HEK293 (cell line): Measurements from ENCODE around the gene NOTCH3.

Experiments
- BCL11B ChIP-seq: fragments of 450-650 bp; formaldehyde crosslinking; IDR thresholded peaks from 2 replicates; pipeline ENCODE4 v1.5.1; 2016; ENCODE audit warnings: low read depth, missing biosample characterization, missing genetic modification characterization
- EGR2 ChIP-seq: fragments of 450-650 bp; formaldehyde crosslinking; IDR thresholded peaks from 2 replicates; pipeline ENCODE4 v1.5.1; 2016; ENCODE audit warnings: low read depth, missing biosample characterization, missing genetic modification characterization
- ELK4 ChIP-seq: IDR thresholded peaks from 2 replicates; pipeline ENCODE4 v1.6.1; 2011; ENCODE audit warnings: mild to moderate bottlenecking, low read depth, low read length, borderline replicate concordance
- KLF1 ChIP-seq: fragments of 450-650 bp; formaldehyde crosslinking; IDR thresholded peaks from 2 replicates; pipeline ENCODE4 v1.5.1; 2016; ENCODE audit warnings: missing biosample characterization, missing genetic modification characterization
- MZF1 ChIP-seq: fragments of 450-650 bp; formaldehyde crosslinking; IDR thresholded peaks from 2 replicates; pipeline ENCODE4 v1.5.1; 2017; ENCODE audit warnings: missing biosample characterization, missing genetic modification characterization, borderline replicate concordance
- SCRT2 ChIP-seq: fragments of 450-650 bp; formaldehyde crosslinking; IDR thresholded peaks from 2 replicates; pipeline ENCODE4 v1.5.1; 2016; ENCODE audit warnings: missing biosample characterization, missing genetic modification characterization
- ZBTB6 ChIP-seq: fragments of 450-650 bp; formaldehyde crosslinking; IDR thresholded peaks from 2 replicates; pipeline ENCODE4 v1.5.1; 2017; ENCODE audit warnings: missing biosample characterization, missing genetic modification characterization
- ZFHX2 ChIP-seq: fragments of 450-650 bp; formaldehyde crosslinking; conservative IDR thresholded peaks from 2 replicates; pipeline ENCODE4 v1.5.1; 2016; ENCODE audit warnings: missing biosample characterization, missing genetic modification characterization
- ZNF157 ChIP-seq: fragments of 450-650 bp; formaldehyde crosslinking; IDR thresholded peaks from 2 replicates; pipeline ENCODE4 v1.5.1; 2016; ENCODE audit warnings: missing biosample characterization, missing genetic modification characterization
- ZNF174 ChIP-seq: fragments of 450-650 bp; formaldehyde crosslinking; IDR thresholded peaks from 2 replicates; pipeline ENCODE4 v1.5.0; 2017; ENCODE audit warnings: missing biosample characterization, mild to moderate bottlenecking, missing genetic modification characterization
- ZNF175 ChIP-seq: fragments of 450-650 bp; formaldehyde crosslinking; IDR thresholded peaks from 2 replicates; pipeline ENCODE4 v1.5.1; 2016; ENCODE audit warnings: missing biosample characterization, missing genetic modification characterization
- ZNF221 ChIP-seq: fragments of 450-650 bp; formaldehyde crosslinking; IDR thresholded peaks from 2 replicates; pipeline ENCODE4 v1.5.1; 2017; ENCODE audit warnings: missing biosample characterization, missing genetic modification characterization, borderline replicate concordance
- ZNF274 ChIP-seq, 2 experiments: fragments of 200-500 bp in 1 of 2; fragments of 450-650 bp in 1 of 2; sonication (Bioruptor generic) in 1 of 2; formaldehyde crosslinking in 1 of 2; IDR thresholded peaks; 2 replicates each; pipeline versions ENCODE4 v1.5.1 to v1.6.1; 2014 to 2016; ENCODE audit warnings: borderline replicate concordance in 1 of 2, inconsistent platforms in 1 of 2, low read length in 1 of 2, missing biosample characterization in 1 of 2, missing genetic modification characterization in 1 of 2
- ZNF335 ChIP-seq: fragments of 450-650 bp; formaldehyde crosslinking; conservative IDR thresholded peaks from 2 replicates; pipeline ENCODE4 v1.5.1; 2016; ENCODE audit warnings: missing biosample characterization, missing genetic modification characterization
- ZNF37A ChIP-seq: fragments of 450-650 bp; IDR thresholded peaks from 2 replicates; pipeline ENCODE4 v1.5.1; 2018; ENCODE audit warnings: missing biosample characterization, missing genetic modification characterization
- ZNF521 ChIP-seq: fragments of 450-650 bp; formaldehyde crosslinking; IDR thresholded peaks from 2 replicates; pipeline ENCODE4 v1.5.1; 2017; ENCODE audit warnings: missing biosample characterization, mild to moderate bottlenecking, missing genetic modification characterization
- ZNF610 ChIP-seq: fragments of 450-650 bp; formaldehyde crosslinking; IDR thresholded peaks from 2 replicates; pipeline ENCODE4 v1.5.1; 2016; ENCODE audit warnings: missing biosample characterization, missing genetic modification characterization, borderline replicate concordance
- ZNF624 ChIP-seq: fragments of 450-650 bp; formaldehyde crosslinking; IDR thresholded peaks from 2 replicates; pipeline ENCODE4 v1.5.1; 2017; ENCODE audit warnings: missing biosample characterization, missing genetic modification characterization
- ZNF791 ChIP-seq: fragments of 450-650 bp; formaldehyde crosslinking; IDR thresholded peaks from 2 replicates; pipeline ENCODE4 v1.5.1; 2016; ENCODE audit warnings: missing biosample characterization, missing genetic modification characterization
- ZNF837 ChIP-seq: fragments of 450-650 bp; formaldehyde crosslinking; IDR thresholded peaks from 2 replicates; pipeline ENCODE4 v1.5.1; 2016; ENCODE audit warnings: missing biosample characterization, missing genetic modification characterization
- ZSCAN30 ChIP-seq: fragments of 450-650 bp; IDR thresholded peaks from 2 replicates; pipeline ENCODE4 v1.5.1; 2018; ENCODE audit warnings: missing biosample characterization, mild to moderate bottlenecking, missing genetic modification characterization, moderate library complexity
- TF ChIP-seq, protein P1 (sequence below): fragments of 450-650 bp; formaldehyde crosslinking; IDR thresholded peaks from 2 replicates; pipeline ENCODE4 v1.5.1; 2016; ENCODE audit warnings: missing biosample characterization, missing genetic modification characterization, borderline replicate concordance
- TF ChIP-seq, protein P2 (sequence below): fragments of 450-650 bp; formaldehyde crosslinking; IDR thresholded peaks from 2 replicates; pipeline ENCODE4 v1.5.1; 2017; ENCODE audit warnings: missing biosample characterization, mild to moderate bottlenecking, missing genetic modification characterization, moderate library complexity
- TF ChIP-seq, protein P3 (sequence below): fragments of 450-650 bp; formaldehyde crosslinking; IDR thresholded peaks from 2 replicates; pipeline ENCODE4 v1.5.1; 2016; ENCODE audit warnings: missing biosample characterization, missing genetic modification characterization
- TF ChIP-seq, protein P4 (sequence below): fragments of 450-650 bp; formaldehyde crosslinking; IDR thresholded peaks from 2 replicates; pipeline ENCODE4 v1.5.1; 2017; ENCODE audit warnings: missing biosample characterization, missing genetic modification characterization
- TF ChIP-seq, protein P5 (sequence below): fragments of 450-650 bp; formaldehyde crosslinking; conservative IDR thresholded peaks from 2 replicates; pipeline ENCODE4 v1.5.1; 2016; ENCODE audit warnings: low read depth, missing biosample characterization, missing genetic modification characterization

NOTCH3 gene

DNA sequence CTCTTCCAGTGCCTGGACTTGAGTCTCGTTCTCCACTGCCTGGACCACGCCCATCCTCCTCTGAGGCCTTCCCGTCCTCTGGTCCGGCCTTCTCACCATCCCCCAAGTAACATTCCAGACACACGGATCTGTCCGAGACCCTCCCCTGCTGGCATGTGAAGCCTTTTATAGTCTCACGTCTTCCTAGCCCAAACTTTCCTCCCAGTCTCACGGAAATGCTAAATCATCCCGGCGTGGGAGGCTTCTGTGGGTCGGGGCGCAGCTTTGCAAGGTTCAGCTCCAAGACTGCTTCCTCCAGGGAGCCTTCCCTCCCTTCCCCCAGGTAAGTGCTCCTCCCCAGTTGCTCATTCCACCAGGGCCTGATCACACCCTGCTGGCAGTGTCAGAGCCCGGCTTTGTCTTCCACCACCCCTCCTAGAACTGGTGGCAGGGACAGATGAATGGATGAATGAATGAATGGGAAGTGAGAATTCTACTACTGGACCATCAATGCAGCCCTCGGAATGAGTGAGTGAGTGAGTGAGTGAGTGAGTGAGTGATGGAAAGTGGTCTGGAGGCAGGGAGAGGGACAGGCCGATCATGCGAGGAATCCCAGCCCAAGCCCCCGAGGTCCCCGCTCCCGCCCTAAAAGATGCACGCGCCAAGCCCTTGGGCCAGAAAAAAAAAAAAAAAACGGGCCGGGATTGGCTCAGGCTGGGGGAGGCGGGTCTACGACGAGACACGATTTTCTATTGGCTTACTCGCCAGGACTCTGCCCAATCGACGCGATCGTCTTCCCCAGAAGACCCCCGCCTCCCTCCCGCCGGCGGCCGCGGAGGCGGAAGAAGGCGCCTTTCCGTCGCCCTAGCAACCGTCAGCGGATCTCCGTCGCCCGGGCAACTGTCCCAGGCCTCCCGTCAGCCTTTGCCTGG lies 22.2 kb upstream of the NOTCH3 start (continued):
- TF ChIP-seq, protein P1, sequence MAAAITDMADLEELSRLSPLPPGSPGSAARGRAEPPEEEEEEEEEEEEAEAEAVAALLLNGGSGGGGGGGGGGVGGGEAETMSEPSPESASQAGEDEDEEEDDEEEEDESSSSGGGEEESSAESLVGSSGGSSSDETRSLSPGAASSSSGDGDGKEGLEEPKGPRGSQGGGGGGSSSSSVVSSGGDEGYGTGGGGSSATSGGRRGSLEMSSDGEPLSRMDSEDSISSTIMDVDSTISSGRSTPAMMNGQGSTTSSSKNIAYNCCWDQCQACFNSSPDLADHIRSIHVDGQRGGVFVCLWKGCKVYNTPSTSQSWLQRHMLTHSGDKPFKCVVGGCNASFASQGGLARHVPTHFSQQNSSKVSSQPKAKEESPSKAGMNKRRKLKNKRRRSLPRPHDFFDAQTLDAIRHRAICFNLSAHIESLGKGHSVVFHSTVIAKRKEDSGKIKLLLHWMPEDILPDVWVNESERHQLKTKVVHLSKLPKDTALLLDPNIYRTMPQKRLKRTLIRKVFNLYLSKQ (tag by site-specific recombination): no peak
- no peak for TF ChIP-seq ZNF624 (tag by site-specific recombination)
- no peak for TF ChIP-seq ZNF791
- no peak for TF ChIP-seq ZSCAN30 (tag by site-specific recombination)
- peak; percentile 35; the same call in 1 of the 2 replicates for TF ChIP-seq KLF1
- TF ChIP-seq ZNF174 (tag by site-specific recombination): no peak
- TF ChIP-seq ZNF37A (tag by site-specific recombination): no peak
- TF ChIP-seq, protein P2, sequence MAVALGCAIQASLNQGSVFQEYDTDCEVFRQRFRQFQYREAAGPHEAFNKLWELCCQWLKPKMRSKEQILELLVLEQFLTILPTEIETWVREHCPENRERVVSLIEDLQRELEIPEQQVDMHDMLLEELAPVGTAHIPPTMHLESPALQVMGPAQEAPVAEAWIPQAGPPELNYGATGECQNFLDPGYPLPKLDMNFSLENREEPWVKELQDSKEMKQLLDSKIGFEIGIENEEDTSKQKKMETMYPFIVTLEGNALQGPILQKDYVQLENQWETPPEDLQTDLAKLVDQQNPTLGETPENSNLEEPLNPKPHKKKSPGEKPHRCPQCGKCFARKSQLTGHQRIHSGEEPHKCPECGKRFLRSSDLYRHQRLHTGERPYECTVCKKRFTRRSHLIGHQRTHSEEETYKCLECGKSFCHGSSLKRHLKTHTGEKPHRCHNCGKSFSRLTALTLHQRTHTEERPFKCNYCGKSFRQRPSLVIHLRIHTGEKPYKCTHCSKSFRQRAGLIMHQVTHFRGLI: no peak
- TF ChIP-seq MZF1 (tag by site-specific recombination): no peak
- TF ChIP-seq BCL11B (tag by site-specific recombination): no peak
- TF ChIP-seq ELK4: no peak
- no peak for TF ChIP-seq ZNF837 (tag by site-specific recombination)
- TF ChIP-seq ZNF221 (tag by site-specific recombination): no peak
- TF ChIP-seq, protein P3, sequence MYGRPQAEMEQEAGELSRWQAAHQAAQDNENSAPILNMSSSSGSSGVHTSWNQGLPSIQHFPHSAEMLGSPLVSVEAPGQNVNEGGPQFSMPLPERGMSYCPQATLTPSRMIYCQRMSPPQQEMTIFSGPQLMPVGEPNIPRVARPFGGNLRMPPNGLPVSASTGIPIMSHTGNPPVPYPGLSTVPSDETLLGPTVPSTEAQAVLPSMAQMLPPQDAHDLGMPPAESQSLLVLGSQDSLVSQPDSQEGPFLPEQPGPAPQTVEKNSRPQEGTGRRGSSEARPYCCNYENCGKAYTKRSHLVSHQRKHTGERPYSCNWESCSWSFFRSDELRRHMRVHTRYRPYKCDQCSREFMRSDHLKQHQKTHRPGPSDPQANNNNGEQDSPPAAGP (tag by site-specific recombination): 0 out of 2 replicates have a peak, but pooled peaks have one; percentile 9
- TF ChIP-seq ZNF521 (tag by site-specific recombination): no peak
- TF ChIP-seq, protein P4, sequence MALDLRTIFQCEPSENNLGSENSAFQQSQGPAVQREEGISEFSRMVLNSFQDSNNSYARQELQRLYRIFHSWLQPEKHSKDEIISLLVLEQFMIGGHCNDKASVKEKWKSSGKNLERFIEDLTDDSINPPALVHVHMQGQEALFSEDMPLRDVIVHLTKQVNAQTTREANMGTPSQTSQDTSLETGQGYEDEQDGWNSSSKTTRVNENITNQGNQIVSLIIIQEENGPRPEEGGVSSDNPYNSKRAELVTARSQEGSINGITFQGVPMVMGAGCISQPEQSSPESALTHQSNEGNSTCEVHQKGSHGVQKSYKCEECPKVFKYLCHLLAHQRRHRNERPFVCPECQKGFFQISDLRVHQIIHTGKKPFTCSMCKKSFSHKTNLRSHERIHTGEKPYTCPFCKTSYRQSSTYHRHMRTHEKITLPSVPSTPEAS: no peak
- TF ChIP-seq ZNF335 (tag by site-specific recombination): peak; percentile 100
- TF ChIP-seq ZNF274 (IDR thresholded peaks at IDR 0.05; ENCODE audit: low read length): no peak
- no peak for TF ChIP-seq ZNF274 (tag by site-specific recombination; IDR thresholded peaks at IDR 0.05; ENCODE audit: borderline replicate concordance)
- TF ChIP-seq ZFHX2 (tag by site-specific recombination): peak; percentile 65
- no peak for TF ChIP-seq ZNF610
- TF ChIP-seq, protein P5, sequence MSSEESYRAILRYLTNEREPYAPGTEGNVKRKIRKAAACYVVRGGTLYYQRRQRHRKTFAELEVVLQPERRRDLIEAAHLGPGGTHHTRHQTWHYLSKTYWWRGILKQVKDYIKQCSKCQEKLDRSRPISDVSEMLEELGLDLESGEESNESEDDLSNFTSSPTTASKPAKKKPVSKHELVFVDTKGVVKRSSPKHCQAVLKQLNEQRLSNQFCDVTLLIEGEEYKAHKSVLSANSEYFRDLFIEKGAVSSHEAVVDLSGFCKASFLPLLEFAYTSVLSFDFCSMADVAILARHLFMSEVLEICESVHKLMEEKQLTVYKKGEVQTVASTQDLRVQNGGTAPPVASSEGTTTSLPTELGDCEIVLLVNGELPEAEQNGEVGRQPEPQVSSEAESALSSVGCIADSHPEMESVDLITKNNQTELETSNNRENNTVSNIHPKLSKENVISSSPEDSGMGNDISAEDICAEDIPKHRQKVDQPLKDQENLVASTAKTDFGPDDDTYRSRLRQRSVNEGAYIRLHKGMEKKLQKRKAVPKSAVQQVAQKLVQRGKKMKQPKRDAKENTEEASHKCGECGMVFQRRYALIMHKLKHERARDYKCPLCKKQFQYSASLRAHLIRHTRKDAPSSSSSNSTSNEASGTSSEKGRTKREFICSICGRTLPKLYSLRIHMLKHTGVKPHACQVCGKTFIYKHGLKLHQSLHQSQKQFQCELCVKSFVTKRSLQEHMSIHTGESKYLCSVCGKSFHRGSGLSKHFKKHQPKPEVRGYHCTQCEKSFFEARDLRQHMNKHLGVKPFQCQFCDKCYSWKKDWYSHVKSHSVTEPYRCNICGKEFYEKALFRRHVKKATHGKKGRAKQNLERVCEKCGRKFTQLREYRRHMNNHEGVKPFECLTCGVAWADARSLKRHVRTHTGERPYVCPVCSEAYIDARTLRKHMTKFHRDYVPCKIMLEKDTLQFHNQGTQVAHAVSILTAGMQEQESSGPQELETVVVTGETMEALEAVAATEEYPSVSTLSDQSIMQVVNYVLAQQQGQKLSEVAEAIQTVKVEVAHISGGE: no peak
- TF ChIP-seq ZNF175 (tag by site-specific recombination): no peak
- TF ChIP-seq SCRT2 (tag by site-specific recombination): no peak
- no peak for TF ChIP-seq ZBTB6
- no peak for TF ChIP-seq ZNF157
- peak; percentile 62 for TF ChIP-seq EGR2 (tag by site-specific recombination)
